HepG2 (cell line): ENCODE measurements around the gene SLC27A2. TPM values are rescaled to one million over a fixed set of nuclear protein-coding genes. Genes with fewer than 3 reads are reported as not detected.
A peak's percentile ranks its signal among the peaks of the same experiment; 100 is the strongest.

Experiments
- BCL6 ChIP-seq: IDR thresholded peaks from 2 replicates; pipeline ENCODE4 v1.6.1; 2016; ENCODE audit warnings: missing genetic modification reagents, missing compliant biosample characterization
- CEBPB ChIP-seq: IDR thresholded peaks from 2 replicates; pipeline ENCODE4 v1.6.1; 2011; ENCODE audit warnings: low read depth, low read length, improper control_type of control experiment, borderline replicate concordance
- ELF1 ChIP-seq: sonication (generic); formaldehyde crosslinking; IDR thresholded peaks from 2 replicates; pipeline ENCODE4 v1.4.0; 2020; ENCODE audit warnings: missing genetic modification reagents
- FOSL1 ChIP-seq: sonication (generic); formaldehyde crosslinking; IDR thresholded peaks from 2 replicates; pipeline ENCODE4 v1.9.0; 2021; ENCODE audit warnings: missing genetic modification reagents, borderline replicate concordance
- GTF2F1 ChIP-seq: fragments of 150-350 bp; IDR thresholded peaks from 2 replicates; pipeline ENCODE4 v1.6.1; 2014; ENCODE audit warnings: low read length
- POGZ ChIP-seq: sonication (generic); formaldehyde crosslinking; IDR thresholded peaks from 2 replicates; pipeline ENCODE4 v1.4.0; 2020; ENCODE audit warnings: mild to moderate bottlenecking, missing genetic modification reagents
- SOX6 ChIP-seq, 2 experiments: fragments of 450-650 bp in 1 of 2; sonication (generic) in 1 of 2; formaldehyde crosslinking in 1 of 2; IDR thresholded peaks; 2 replicates each; pipeline versions ENCODE4 v1.4.0 to v1.6.1; 2017 to 2020; ENCODE audit warnings: antibody characterized with exemption in 1 of 2, mild to moderate bottlenecking in 1 of 2, missing genetic modification reagents in 1 of 2
- SYNCRIP ChIP-seq: fragments of 200-400 bp; formaldehyde crosslinking; IDR thresholded peaks from 2 replicates; pipeline ENCODE4 v1.6.1; 2018; ENCODE audit warnings: mild to moderate bottlenecking, low read depth, low read length; ENCODE audit not compliant: insufficient read depth
- ZNF431 ChIP-seq: sonication (generic); formaldehyde crosslinking; IDR thresholded peaks from 2 replicates; pipeline ENCODE4 v1.9.0; 2022; ENCODE audit warnings: missing genetic modification reagents, low read depth, mild to moderate bottlenecking, borderline replicate concordance
- ZNF713 ChIP-seq: sonication (generic); formaldehyde crosslinking; IDR thresholded peaks from 2 replicates; pipeline ENCODE4 v1.4.0; 2020; ENCODE audit warnings: mild to moderate bottlenecking, missing genetic modification reagents
- ZNF788 ChIP-seq: sonication (generic); formaldehyde crosslinking; IDR thresholded peaks from 2 replicates; pipeline ENCODE4 v1.5.0; 2020; ENCODE audit warnings: mild to moderate bottlenecking, missing genetic modification reagents, borderline replicate concordance
- polyA plus RNA-seq, 8 experiments: library from polyadenylated mRNA; depleted of rRNA in 3 of 8; stranded (reverse) in 7 of 8; unstranded in 1 of 8; fragments of >200 nt; fragmentation: Illumina TruSeq in 4 of 8; extraction: Trizol in 4 of 8; gene quantifications; 2 replicates each; pipeline versions ENCODE4 v1.2.1 to v1.2.3, GENCODE V29; 2011 to 2016; ENCODE audit warnings: low read depth in 4 of 8, missing spikeins in 1 of 8, mixed read lengths in 1 of 8; ENCODE audit not compliant: insufficient read depth in 1 of 8
- total RNA-seq, 5 experiments: library from RNA; depleted of rRNA; stranded (reverse); fragments of >200 nt; fragmentation: Illumina TruSeq; extraction: Trizol; gene quantifications; 2 replicates each; pipeline ENCODE4 v1.2.3, GENCODE V29; 2016; ENCODE audit warnings: low read depth in 1 of 5
- TF ChIP-seq, protein P1 (sequence below): sonication (generic); formaldehyde crosslinking; IDR thresholded peaks from 2 replicates; pipeline ENCODE4 v1.4.0; 2020; ENCODE audit warnings: missing genetic modification reagents
- TF ChIP-seq, protein P2 (sequence below): sonication (generic); formaldehyde crosslinking; IDR thresholded peaks from 2 replicates; pipeline ENCODE4 v1.4.0; 2020; ENCODE audit warnings: mild to moderate bottlenecking, missing genetic modification reagents
- TF ChIP-seq, protein P3 (sequence below): sonication (generic); formaldehyde crosslinking; IDR thresholded peaks from 2 replicates; pipeline ENCODE4 v1.4.0; 2020; ENCODE audit warnings: missing genetic modification reagents
- TF ChIP-seq, protein P4 (sequence below): sonication (generic); formaldehyde crosslinking; IDR thresholded peaks from 2 replicates; pipeline ENCODE4 v1.5.1; 2020; ENCODE audit warnings: mild to moderate bottlenecking, moderate library complexity, missing genetic modification reagents
- TF ChIP-seq, protein P5 (sequence below): sonication (generic); formaldehyde crosslinking; IDR thresholded peaks from 2 replicates; pipeline ENCODE4 v1.9.0; 2021; ENCODE audit warnings: missing genetic modification reagents, mild to moderate bottlenecking, borderline replicate concordance

SLC27A2 gene
- total and polyA plus RNA-seq, 2 of the 13 experiments (the other 11 are each of a cell fraction or from before 2014, with no cell fraction given) = 14.6 to 23.4 TPM

DNA sequence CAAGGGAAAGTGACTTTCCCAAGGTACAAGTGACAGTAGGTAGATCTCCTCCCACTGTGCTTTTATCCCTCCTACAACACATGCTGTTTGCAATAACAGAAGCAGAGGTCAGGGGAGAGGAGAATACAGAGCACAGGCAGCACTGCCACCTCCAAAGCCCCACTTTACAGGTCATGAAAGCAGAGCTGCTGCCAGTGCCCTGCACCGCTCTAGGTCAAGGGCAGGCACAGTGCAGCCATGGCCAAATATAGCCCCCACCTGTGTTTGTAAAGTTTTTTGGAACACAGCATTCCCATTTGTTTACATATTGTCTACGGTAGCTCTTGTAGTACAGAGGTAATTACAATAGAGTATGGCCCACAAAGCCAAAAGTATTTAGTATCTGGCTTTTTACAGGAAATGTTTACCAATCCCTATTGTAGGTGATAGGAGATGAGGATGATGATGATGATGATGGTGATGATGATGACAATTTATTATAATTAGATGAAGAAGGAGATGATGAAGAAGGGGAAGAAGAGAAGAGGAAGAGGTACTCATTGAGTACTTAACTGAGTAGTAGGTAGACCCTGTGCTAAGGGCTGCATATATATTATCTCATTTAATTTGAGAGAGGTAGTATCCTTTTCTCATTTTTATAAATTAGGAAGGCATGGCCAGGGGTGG is 63.1 kb downstream of the SLC27A2 start (continued):
- TF ChIP-seq GTF2F1 (no peak), CEBPB (no peak), SYNCRIP (no peak), ZNF713 (CRISPR knock-in tag) (no peak), FOSL1 (CRISPR knock-in tag) (no peak), ZNF431 (CRISPR knock-in tag) (no peak), SOX6 (IDR thresholded peaks at IDR 0.05) (no peak), SOX6 (CRISPR knock-in tag; IDR thresholded peaks at IDR 0.05) (peak; percentile 59), ELF1 (CRISPR knock-in tag) (no peak), POGZ (peak; percentile 16; the same call in 1 of the 2 replicates), ZNF788 (CRISPR knock-in tag) (no peak), BCL6 (CRISPR knock-in tag) (peak; percentile 51)
- TF ChIP-seq, protein P1, sequence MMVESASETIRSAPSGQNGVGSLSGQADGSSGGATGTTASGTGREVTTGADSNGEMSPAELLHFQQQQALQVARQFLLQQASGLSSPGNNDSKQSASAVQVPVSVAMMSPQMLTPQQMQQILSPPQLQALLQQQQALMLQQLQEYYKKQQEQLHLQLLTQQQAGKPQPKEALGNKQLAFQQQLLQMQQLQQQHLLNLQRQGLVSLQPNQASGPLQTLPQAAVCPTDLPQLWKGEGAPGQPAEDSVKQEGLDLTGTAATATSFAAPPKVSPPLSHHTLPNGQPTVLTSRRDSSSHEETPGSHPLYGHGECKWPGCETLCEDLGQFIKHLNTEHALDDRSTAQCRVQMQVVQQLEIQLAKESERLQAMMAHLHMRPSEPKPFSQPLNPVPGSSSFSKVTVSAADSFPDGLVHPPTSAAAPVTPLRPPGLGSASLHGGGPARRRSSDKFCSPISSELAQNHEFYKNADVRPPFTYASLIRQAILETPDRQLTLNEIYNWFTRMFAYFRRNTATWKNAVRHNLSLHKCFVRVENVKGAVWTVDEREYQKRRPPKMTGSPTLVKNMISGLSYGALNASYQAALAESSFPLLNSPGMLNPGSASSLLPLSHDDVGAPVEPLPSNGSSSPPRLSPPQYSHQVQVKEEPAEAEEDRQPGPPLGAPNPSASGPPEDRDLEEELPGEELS (CRISPR knock-in tag) = 0 out of 2 replicates have a peak, but pooled peaks have one; percentile 36
- TF ChIP-seq, protein P2, sequence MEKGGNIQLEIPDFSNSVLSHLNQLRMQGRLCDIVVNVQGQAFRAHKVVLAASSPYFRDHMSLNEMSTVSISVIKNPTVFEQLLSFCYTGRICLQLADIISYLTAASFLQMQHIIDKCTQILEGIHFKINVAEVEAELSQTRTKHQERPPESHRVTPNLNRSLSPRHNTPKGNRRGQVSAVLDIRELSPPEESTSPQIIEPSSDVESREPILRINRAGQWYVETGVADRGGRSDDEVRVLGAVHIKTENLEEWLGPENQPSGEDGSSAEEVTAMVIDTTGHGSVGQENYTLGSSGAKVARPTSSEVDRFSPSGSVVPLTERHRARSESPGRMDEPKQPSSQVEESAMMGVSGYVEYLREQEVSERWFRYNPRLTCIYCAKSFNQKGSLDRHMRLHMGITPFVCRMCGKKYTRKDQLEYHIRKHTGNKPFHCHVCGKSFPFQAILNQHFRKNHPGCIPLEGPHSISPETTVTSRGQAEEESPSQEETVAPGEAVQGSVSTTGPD (CRISPR knock-in tag) = no peak
- TF ChIP-seq, protein P3, sequence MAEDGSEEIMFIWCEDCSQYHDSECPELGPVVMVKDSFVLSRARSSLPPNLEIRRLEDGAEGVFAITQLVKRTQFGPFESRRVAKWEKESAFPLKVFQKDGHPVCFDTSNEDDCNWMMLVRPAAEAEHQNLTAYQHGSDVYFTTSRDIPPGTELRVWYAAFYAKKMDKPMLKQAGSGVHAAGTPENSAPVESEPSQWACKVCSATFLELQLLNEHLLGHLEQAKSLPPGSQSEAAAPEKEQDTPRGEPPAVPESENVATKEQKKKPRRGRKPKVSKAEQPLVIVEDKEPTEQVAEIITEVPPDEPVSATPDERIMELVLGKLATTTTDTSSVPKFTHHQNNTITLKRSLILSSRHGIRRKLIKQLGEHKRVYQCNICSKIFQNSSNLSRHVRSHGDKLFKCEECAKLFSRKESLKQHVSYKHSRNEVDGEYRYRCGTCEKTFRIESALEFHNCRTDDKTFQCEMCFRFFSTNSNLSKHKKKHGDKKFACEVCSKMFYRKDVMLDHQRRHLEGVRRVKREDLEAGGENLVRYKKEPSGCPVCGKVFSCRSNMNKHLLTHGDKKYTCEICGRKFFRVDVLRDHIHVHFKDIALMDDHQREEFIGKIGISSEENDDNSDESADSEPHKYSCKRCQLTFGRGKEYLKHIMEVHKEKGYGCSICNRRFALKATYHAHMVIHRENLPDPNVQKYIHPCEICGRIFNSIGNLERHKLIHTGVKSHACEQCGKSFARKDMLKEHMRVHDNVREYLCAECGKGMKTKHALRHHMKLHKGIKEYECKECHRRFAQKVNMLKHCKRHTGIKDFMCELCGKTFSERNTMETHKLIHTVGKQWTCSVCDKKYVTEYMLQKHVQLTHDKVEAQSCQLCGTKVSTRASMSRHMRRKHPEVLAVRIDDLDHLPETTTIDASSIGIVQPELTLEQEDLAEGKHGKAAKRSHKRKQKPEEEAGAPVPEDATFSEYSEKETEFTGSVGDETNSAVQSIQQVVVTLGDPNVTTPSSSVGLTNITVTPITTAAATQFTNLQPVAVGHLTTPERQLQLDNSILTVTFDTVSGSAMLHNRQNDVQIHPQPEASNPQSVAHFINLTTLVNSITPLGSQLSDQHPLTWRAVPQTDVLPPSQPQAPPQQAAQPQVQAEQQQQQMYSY (CRISPR knock-in tag) = no peak
- TF ChIP-seq, protein P4, sequence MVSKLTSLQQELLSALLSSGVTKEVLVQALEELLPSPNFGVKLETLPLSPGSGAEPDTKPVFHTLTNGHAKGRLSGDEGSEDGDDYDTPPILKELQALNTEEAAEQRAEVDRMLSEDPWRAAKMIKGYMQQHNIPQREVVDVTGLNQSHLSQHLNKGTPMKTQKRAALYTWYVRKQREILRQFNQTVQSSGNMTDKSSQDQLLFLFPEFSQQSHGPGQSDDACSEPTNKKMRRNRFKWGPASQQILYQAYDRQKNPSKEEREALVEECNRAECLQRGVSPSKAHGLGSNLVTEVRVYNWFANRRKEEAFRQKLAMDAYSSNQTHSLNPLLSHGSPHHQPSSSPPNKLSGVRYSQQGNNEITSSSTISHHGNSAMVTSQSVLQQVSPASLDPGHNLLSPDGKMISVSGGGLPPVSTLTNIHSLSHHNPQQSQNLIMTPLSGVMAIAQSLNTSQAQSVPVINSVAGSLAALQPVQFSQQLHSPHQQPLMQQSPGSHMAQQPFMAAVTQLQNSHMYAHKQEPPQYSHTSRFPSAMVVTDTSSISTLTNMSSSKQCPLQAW (CRISPR knock-in tag) = 0 out of 2 replicates have a peak, but pooled peaks have one; percentile 26
- TF ChIP-seq, protein P5, sequence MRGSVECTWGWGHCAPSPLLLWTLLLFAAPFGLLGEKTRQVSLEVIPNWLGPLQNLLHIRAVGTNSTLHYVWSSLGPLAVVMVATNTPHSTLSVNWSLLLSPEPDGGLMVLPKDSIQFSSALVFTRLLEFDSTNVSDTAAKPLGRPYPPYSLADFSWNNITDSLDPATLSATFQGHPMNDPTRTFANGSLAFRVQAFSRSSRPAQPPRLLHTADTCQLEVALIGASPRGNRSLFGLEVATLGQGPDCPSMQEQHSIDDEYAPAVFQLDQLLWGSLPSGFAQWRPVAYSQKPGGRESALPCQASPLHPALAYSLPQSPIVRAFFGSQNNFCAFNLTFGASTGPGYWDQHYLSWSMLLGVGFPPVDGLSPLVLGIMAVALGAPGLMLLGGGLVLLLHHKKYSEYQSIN (CRISPR knock-in tag) = no peak
